IPS-NIHi11 (cell line): Measurements from ENCODE around the gene SLC51A.
A peak's percentile ranks its signal among the peaks of the same experiment; 100 is the strongest.
"Not testable (repeated sequence)": the region's sequence is repeated elsewhere in the genome, so short reads cannot be mapped to it uniquely, and the experiment has no call there.

Experiments
- DNase-seq: peaks from one replicate; pipeline ENCODE4 v3.0.0; 2012; ENCODE audit warnings: mixed read lengths, low spot score

SLC51A gene

GRCh38 chr3:196216089-196216564, at the start of gene SLC51A:
Gene SLC51A (plus strand): TSS chr3:196216534. CDS start chr3:196216713, 179 bp downstream.
- peak; percentile 79 for DNase-seq

DNA sequence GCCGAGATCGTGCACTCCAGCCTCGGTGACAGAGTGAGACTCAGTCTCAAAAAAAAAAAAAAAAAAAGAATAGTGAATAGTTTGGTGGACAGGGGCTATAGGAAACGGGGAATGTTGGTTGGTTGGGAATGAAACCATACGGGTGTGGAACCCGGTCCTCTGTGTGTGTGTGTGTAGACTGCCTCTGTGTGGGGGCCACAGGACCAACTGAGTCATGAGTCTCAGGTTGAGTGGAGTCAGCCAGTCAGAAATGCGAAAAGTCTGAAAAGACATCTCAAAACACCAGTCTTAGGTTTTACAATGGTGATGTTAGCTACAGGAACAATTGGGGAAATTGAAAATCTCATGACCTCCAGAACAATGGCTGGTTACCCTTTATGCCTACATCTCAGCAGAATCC, 49.6 kb upstream of the SLC51A start:
- DNase-seq, result no peak

GRCh38 chr3:196168808-196169391, 47.4 kb upstream of the SLC51A start:
- peak; percentile 52 for DNase-seq

GRCh38 chr3:196169836-196170240, 46.5 kb upstream of the SLC51A start:
- no peak for DNase-seq

DNA sequence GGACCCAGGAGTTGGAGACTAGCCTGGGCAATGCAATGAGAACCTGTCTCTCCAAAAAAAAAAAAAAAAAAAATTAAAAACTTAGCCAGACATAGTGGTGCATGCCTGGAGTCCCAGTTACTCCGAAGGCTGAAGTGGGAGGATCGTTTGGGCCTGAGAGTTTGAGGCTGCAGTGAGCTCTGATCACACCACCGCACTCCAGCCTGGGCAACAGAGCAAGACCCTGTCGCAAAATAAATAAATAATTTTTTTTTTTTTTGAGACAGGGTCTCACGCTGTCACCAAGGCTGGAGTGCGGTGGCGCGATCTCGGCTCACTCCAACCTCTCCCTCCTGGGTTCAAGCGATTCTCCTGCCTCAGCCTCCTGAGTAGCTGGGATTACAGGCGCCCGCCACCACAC, 46.0 kb upstream of the SLC51A start:
- not testable (repeated sequence) for DNase-seq

- no peak for DNase-seq
These were observed 41.7 kb upstream of the SLC51A start for GRCh38 chr3:196174652-196175051.

DNA sequence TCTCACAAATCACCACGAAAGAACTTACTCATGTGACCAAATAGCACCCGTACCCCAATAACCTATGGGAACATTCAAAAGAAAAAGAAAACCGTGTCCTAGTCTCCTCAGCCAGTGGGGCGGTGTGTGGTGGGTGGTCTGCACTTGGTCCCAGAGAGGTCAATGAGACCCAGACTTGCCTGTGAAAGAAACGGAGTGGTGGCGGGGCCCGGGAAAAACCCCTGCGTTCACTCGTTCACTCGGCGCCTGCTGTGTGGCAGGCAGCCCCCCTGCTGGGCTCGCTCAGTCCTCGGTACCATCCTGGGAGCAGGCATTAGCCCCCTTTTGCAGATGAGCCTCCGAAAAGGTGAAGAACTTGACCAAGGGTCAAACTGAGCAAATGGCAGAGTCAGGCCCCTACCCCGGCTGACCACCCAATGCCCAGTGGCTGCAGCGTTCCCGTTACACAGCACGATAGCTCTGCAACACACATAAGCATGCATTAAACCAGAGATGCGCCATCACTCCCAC, 41.2 kb upstream of the SLC51A start:
- DNase-seq, result no peak

GRCh38 chr3:196175722-196176121, 40.6 kb upstream of the SLC51A start:
- DNase-seq, result no peak

DNA sequence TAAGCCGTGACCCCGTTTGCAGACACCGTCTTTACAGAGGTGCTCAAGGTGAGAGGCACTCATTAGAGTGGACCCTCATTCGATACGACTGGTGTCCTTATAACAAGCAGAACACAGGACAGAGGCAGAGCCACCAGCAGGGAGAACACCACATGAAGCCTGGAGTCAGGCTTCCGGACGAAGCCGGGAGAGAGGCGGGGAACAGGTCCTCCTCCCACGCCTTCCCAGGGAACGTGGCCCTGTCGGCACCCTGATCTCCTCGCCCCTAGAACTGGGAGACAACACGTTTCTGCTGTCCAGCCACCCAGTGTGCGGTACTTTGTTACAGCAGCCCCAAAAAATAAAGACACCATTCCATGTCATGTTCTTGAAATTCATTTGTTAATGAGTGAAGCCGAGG, 38.8 kb upstream of the SLC51A start:
- DNase-seq, result no peak

DNA sequence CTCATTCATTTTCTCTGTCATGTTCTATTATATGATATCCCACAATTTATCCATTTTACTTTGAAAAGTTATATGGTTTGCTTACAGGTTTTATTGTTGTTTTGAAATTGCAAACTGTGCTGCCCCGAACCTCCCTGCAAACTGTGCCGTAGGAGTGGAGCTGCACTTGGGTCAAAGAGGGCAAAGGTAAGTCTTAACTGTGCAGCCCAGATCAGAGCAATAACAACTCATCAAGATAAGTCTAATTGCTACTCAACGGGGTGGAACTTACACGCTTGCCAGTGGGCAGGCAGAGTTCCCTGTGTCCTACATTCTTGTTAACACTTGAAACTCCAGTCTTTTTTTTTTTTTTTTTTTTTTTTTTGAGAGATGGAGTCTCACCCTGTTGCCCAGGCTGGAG, 38.4 kb upstream of the SLC51A start:
- no peak for DNase-seq

DNA sequence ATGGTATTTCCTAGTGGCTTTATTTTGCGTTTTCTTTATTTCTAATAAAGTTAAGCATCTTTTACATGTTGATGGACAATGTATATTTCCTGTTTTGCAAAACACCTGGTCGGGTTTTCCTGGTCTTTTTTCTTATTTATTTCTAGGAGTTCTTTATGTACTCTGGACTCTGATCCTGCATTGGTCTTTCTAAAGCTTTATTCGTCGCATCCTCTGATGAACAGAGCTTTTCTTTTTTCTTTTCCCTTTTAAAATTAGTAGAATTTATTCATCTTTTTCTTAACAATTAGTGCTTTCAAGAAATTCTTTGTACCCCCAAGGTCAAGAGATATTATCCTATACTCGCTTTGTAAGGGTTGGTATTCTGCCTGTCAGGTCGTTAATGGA, 37.3 kb upstream of the SLC51A start:
- no peak for DNase-seq

DNA sequence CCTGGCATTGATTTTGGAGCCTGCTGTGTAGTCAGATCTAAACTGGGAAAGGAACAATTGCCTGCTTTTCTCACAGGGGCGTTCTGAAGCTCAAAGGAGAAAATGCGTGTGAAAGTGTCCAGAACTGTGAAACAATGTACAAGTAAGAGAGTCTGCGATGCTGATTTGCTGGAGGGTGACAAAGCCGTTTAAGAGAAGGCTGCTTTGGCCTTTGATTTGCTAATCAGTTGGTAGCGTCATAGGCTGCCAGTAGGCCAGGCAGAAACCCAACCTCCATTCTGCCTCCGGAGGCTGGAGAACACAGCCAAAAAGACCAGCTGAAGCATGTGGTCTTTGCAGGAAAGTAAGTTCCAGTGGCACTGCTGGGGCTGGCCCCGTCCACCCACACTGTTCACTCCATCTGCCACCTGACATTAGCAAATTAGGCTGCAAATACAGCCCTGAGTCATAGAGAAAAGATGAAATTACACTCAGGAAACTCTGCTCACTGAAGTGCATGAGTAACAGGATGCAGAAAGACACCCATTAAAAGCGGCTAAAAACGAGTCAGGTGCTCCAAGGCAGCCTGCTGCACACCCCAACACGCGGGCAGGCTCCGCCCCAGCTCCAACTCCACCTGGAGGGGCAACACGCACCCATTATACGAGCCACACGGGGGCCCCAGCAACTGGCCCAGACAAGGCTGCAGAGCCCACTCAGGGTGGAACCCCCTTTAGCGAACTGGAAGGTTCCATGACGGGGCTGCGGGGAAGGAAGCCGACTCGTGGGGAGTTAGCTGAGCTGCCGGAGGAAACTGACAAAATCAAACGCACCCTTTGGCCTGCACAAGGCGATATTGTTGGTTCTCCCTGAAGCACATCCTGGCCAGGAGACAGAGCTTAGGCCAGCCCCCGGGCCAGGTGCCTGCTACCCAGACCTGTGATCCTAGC, 36.7 kb upstream of the SLC51A start:
- peak; percentile 79 for DNase-seq

- DNase-seq, result no peak
These were observed 36.0 kb upstream of the SLC51A start for GRCh38 chr3:196180346-196180745.

GRCh38 chr3:196181127-196181546, 35.2 kb upstream of the SLC51A start:
- DNase-seq, result peak; percentile 8

DNA sequence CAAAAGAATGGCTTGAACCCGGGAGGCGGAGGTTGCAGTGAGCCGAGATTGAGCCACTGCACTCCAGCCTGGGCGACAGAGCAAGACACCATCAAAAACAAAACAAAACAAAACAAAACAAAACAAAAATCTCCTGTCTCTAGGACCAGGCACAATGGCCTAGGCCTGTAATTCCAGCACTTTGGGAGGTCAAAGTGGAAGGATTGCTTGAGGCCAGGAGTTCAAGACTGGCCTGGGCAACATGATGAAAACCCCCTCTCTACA, 32.2 kb upstream of the SLC51A start:
- not testable (repeated sequence) for DNase-seq

DNA sequence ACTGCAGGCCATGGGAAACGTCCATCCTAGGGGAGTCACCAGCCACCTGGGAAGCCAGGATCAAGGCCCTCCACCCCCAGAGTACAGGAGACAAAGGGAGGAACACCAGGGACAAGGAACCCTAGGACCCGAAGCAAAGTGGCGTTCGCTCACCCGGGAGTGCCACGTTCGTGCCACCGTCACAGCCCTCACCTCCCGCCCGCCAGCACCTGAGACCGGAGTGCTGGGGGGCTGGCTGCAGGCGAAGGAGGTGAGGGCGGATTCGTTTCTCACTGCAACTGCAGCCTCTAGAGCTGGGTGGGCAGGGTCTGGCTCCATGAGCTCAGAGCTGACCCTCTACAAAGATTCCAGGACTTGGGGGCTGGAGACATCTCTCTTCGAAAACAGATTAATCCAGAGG, 31.5 kb upstream of the SLC51A start:
- DNase-seq, result no peak

DNA sequence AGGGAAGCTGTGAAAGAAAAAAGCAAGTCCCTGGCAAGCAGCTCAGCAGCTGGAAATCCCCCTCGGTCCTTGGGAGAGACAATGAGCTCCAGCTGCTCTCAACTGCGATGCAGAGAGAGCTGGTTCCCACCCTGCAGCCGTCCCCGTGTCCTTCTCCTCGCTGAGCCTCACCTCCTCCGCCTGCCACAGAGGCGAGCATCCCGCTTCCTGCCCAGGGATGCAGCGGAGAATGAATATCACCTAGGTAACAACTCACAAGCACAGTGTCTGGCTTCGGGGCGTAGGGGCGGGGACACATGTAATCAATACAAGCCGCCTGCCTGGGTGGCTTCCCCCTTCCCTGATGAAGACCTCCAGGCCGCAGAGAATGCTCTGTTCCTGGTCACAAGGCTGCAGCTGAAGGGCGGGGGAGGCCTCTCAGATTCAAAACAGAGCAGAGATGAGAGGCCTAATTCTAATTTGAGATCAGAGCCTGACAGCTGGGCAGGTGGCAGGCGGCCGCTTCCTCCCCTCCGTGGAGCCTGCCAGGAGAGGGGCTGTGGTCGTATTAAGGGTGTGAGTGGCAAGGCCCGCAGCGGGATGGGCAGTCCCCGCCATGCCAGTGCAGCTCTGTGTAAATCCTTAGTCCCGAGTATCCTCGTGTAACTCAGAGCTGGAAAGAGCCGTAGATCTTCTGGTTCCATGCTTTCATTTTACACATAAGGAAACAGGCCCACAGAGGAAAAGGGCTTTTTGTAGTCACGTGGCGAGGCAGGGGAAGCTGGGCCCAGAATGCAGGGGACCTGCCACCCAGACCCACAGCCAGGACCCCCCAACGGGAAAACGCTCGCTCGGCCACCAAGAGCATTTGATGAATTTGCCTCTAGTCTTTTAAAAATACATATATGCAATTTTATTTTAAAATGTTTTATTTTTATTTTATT, 29.4 kb upstream of the SLC51A start:
- peak; percentile 68 for DNase-seq

GRCh38 chr3:196189566-196190347, 26.6 kb upstream of the SLC51A start:
- no peak for DNase-seq

DNA sequence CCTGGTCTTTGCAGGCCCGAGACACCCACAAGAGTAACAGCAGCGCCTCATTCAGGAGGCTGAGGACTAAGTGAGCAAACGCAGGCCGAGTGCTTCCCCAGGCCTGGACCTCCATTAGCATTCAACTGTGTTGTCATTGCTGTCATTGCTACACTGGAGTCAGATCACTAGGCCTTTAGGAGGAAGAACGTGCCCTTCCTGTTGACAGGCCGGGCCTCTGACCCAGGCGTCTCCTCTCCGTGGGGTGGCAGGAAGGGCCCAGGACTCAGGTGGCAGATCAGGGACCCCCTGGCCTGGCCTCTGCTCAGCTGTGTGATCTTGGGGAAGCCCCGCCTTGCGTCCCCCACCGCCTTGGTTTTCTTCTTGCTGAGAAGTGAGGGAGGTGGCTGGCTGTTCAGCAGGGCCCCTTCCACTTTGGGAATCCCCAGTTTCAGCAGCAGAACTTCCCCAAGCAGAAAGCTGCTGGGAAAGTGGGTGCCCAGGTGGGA, 24.3 kb upstream of the SLC51A start:
- no peak for DNase-seq

DNA sequence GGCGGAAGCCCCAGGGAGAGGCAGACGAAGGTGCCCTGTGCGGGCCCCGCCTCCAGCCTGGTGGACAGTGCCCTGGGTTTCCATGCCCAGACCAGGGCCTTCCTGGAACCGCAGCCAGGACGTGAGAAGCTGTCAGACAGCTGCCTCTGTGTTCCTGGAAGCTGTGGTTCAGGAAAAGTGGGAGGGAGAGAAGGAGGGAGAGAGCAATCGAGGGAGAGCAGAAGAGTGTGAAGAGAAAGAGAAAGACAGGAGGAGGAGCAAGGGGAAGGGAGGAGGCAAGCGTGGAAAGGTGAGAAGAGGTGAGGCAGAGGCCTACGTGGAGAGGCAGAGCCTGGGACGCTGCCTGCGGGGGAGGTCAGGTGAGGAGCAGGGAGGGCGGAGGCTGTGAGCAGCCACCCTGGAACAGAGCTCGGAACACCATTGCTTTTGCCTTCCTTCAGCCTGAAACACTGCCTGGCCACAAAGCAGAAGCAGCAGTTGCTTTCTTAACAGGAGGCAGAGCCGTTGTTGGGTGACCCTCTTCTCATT, 23.7 kb upstream of the SLC51A start:
- no peak for DNase-seq

DNA sequence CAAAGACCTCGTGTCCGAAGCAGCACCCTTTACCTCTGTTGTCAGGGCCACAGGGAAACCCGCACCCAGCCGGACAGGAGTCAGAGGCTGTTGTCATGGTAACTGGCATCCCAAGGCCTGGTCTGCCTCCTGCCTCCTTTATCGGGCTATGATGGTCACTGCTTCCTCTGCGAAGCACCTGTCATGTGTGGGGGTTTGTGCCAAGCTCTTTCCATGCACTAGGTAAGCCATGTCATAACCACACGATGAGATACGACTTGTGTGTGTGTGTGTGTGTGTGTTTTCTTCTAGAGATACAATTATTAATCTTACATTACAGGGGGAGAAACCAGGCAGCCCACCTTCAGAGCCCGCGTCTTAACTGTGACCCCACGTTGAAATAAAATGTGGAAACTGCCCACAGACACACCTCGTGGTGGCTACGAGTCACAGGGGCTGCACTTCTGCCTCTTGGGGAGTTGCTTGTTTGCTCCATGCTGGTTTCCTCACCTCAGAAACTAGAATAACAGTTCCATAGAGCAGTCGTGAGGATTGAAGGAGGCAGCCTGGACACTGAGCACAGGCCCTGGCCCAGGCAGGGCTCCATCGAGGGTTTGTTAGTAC, 23.1 kb upstream of the SLC51A start:
- DNase-seq, result no peak
